GM19035 (cell line): ENCODE results near the gene DNAJC16.
"Not testable (repeated sequence)": the region's sequence is repeated elsewhere in the genome, so short reads cannot be mapped to it uniquely, and the experiment has no call there.

Experiments
- ATAC-seq: cut with Tn5 transposase; IDR thresholded peaks from one replicate; pipeline ENCODE4 v1.9.1; 2021; ENCODE audit not compliant: unreplicated experiment

Gene DNAJC16

GRCh38 chr1:15526490-15527339 is at the start of gene DNAJC16:
TSS of gene DNAJC16 (plus strand) at chr1:15526848. CDS start at chr1:15529106, 2,258 bp downstream.
- peak; percentile 57 for ATAC-seq

DNA sequence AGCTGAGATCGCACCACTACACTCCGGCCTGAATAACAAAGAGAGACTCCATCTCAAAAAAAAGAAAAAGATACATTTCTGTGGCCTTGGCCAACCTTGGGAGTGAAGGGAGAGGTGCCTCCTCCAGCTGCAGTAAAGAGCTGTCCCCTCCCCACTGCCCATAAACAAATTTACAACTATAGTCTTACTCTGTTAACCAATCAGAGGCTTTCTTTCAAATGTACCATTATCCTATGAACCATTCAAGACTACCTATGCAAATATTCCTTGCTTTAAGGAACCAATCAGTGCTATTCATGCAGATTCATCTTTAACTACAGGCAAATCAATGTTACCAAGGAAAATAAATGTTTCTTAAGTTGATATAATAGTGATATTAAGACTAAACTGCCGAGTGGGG is 49.7 kb upstream of the DNAJC16 start:
- ATAC-seq: no peak

GRCh38 chr1:15477646-15478212 is 48.9 kb upstream of the DNAJC16 start:
- no peak for ATAC-seq

GRCh38 chr1:15479654-15480347 is 46.8 kb upstream of the DNAJC16 start:
- no peak for ATAC-seq

GRCh38 chr1:15482455-15482854 is 44.2 kb upstream of the DNAJC16 start:
- ATAC-seq: not testable (repeated sequence)

DNA sequence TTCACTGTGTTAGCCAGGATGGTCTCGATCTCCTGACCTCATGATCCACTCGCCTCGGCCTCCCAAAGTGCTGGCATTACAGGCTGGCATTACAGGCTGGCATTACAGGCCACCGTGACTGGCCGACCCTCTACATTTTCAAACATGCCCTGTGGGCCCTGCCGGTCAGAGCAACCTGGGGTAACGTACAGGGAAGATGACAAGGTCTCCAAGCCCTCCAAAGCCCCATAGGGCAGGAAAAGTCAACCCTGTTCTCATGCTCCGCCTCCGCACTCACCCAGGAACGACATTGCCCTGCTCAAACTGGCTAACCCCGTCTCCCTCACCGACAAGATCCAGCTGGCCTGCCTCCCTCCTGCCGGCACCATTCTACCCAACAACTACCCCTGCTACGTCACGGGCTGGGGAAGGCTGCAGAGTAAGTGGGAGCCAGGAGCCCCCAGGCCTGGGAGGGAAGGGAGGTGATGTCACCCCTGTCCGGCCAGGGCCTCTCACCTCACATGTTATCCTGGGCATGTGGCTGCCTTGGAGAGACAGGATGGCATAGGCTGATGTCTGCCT is 43.6 kb upstream of the DNAJC16 start:
- ATAC-seq: not testable (repeated sequence)

- ATAC-seq: no peak
Measured at GRCh38 chr1:15483971-15484370, 42.7 kb upstream of the DNAJC16 start.

DNA sequence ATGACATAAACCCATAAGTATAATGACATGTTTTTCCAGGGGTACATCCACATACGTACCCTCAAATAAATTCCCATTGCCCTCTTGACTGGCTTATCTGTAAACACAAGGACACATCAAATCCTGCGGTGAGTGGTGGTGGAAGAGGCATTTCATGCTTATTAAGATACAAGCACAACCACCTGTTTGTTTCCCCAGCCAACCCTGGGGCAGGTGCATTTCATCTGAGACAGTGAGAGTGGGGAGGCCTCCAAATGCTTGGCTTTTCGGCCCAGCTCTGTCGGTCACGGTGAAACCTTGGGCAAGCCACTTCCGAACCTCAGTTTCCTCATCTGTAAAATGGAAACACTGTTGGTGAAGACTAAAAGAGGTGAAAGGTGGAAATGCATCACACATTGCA is 42.2 kb upstream of the DNAJC16 start:
- not testable (repeated sequence) for ATAC-seq

DNA sequence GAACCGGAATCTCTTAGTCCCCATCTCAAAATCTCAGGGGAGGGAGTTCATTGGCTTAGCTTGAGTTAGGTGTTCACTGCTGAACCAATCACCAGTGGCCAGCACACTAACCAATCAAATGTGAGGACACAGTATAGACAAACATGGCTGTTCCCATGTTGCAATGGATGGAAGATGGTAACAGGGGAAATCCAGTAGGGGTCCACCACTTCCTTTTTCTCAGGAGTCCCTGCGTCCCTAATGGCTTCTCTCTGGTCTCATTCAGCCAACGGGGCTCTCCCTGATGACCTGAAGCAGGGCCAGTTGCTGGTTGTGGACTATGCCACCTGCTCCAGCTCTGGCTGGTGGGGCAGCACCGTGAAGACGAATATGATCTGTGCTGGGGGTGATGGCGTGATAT is 41.0 kb upstream of the DNAJC16 start:
- ATAC-seq: no peak

- ATAC-seq: not testable (repeated sequence)
Measured at GRCh38 chr1:15486844-15487610, 39.6 kb upstream of the DNAJC16 start.

DNA sequence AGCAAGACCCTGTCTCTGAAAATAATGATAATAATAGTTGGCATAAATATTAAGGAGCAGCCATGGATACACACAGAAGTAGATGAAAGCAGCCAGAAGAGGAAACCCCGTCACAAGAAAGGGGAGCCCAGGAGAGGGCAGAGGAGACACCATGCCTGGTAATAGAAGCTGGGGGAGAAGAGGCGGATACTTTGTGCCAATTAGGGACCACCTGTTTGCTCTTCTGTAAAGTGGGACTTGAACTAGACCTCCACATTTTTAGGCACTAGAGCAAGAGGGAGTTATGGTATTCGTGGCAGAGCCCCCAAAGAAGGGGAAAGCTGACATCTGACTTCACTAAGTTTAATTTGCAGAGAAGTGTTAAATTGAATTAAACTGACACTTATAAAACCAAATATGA is 38.3 kb upstream of the DNAJC16 start:
- no peak for ATAC-seq

GRCh38 chr1:15489052-15489736 is 37.5 kb upstream of the DNAJC16 start:
- ATAC-seq: no peak

- not testable (repeated sequence) for ATAC-seq
Measured at GRCh38 chr1:15491010-15491409, 35.6 kb upstream of the DNAJC16 start.

- ATAC-seq: no peak
Measured at GRCh38 chr1:15492596-15492995, 34.1 kb upstream of the DNAJC16 start.

DNA sequence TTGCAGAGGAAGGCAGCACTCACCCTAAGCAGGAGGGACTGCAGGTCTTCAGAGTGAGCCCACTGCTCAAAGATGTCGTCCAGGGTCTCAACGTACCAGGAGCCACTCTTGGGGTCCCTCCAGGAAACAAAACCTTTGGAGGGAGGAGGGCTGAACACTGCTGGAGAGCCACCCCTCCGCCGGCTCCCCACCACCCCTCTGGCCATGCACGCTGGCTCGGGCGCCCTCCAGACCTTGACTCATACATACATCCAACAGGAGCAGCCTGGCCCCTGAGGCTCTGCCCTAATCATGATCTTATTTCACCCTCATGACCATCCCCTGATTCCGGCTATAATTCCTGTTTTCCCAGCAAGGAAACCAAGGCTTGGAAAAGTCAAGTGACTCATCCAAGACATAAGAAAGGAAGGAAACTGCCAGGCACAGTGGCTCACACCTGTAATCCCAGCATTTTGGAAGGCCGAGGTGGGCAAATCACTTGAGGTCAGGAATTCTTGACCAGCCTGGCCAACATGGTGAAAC is 32.7 kb upstream of the DNAJC16 start:
- ATAC-seq: no peak

DNA sequence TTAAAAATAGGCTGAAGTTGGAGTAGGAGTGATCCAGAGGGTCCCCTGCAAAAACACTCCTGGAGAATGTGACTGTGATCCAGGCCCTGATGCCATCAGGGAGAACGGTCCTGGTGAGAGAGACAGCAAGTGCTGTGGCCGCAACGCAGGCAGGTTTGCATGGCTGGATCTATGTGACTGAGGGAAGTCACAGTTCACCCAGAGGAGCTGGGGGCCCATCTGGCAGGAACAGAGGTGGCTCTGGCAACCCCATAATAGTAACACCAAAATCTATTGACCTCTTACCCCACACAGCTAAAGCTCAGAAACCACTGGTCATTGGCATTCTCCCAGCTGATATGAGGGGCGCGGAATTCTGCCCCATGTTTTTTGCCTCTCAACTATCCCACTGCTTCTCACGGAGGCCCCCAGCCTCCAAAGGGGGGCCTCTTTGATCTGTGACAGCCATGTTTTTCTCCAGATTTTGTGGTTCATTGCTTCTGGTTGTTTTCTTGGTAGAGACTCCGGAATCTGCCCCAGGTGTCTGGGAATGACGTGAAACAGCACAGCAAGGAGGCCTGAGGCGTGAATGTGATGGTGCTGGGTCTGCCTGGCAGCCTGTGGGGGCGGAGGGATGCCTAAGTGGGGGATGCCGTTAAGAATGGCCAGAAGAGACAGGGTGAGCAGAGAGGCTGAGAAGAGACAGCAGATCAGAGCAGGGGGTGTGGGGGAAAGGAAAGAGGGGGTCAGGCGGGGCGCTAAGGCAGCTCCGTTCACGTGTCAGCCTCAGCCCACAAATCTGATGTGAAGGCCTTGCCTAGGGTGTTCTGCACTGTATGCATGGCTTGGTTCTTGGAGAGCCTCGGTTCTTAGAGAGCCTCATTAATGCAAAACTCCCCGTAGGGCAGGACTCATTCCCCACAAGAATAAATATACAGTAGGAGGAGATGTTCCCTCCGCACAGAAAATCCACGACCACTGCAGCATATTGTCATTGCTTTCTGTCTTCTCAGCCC is 26.2 kb upstream of the DNAJC16 start:
- no peak for ATAC-seq

DNA sequence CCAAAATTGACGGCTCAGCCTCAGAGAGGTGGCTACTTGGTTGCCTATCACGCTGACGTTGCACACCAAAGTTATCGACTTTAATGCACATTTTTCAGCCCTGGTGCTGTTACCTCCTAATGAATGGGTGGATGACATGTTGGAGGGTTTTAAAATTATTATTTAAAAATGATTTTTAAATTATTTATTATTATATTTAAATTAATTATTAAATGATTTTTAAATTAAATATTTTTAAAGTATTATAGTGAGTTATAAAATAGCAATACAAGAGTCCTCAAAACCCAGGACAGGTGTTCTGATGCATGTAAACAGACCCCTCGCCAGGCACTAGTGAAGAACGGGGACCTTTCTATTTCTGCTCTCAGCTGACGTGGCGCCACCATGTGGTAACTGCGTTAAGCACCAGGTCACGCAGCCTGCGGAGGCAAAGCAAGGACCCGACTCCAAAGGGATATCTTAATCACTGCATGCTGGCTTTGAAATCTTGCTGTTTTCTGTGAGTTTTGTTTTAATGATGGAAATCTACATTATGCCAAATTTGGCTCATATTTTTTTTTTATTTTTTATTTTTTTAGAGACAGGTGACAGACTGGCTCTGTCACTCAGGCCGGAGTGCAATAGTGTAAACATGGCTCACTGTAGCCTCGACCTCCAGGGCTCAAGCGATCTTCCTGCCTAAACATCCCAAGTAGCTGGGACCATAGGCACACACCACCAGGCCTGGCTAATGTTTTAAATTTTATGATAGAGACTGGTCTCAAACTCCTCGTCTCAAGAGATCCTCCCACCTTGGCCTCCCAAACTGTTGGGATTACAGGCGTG is 25.2 kb upstream of the DNAJC16 start:
- no peak for ATAC-seq

GRCh38 chr1:15504436-15504835 is 22.2 kb upstream of the DNAJC16 start:
- ATAC-seq: no peak
